Fibroblast of skin of left quadriceps (primary cell): ENCODE results near the gene DCT.

Experiments
- DNase-seq, 2 experiments: peaks; one replicate each; pipeline ENCODE4 v3.0.0-alpha.2; 2013; ENCODE audit warnings: low read depth in 2 of 2

DCT gene

GRCh38 chr13:94395860-94396259 is 83.6 kb downstream of the DCT start:
- DNase-seq, result no peak

DNA sequence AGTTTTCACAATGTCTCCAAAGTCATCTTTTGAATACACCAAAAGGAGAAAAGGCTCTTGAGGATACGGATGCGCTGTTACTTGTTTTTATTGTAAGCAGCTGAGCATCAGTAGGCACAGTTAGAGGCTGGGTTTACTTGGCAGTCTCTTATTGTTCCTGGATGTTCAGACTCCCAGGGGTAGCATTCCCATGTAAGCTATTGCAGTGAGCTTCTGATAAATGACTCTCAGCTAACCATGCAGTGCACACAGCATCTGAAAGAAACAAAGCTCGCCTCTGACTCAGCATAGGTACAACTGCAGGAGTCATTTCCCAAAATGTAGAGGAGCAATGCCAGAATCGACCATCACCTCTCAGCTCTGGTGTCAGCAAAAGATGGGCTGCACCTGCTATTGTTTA is 84.8 kb downstream of the DCT start:
- DNase-seq, result no peak

DNA sequence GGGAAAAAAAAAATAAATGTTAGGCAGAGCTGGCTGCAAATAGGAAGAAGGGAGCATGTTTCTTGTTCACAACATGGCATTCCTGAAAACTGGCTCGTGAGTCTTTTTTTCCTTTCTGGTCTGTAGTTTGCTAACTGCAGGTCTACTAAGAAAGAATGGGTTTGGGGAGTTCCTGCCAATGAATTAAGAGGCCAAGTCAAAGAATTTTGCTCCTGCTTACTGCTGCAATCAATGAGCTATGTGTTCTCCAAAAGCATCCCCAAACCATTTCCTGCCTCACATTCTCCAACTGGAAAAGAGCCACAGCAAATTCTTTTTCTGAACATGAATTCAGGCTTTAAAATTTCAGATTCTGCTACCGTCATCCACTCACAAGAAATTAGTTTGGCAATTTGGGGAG is 88.6 kb downstream of the DCT start:
- DNase-seq, result peak; percentile 13 to 22

- DNase-seq, result peak in 1 of 2 experiments; percentile 10
These were observed 89.7 kb downstream of the DCT start for GRCh38 chr13:94389604-94390351.

GRCh38 chr13:94387047-94387446 is 92.4 kb downstream of the DCT start:
- no peak for DNase-seq
